ENCODE results near the gene C2CD4C. TPM values are rescaled to one million over a fixed set of nuclear protein-coding genes. Genes with fewer than 3 reads are reported as not detected.
"Not testable (repeated sequence)": the region's sequence is repeated elsewhere in the genome, so short reads cannot be mapped to it uniquely, and the experiment has no call there.

C2CD4C gene
- total RNA-seq, 1 experiment from 2014 or later = 0.29 TPM

GRCh38 chr19:428149-428548 lies 19.2 kb upstream of the C2CD4C start:
- Histone ChIP-seq H3K4me1 (ENCODE audit: insufficient read depth, low read length) (no peaks in the 10 kb centered on the region), H3K27ac (ENCODE audit: low read length) (no peak overlapping the region), H4K20me1 (ENCODE audit: low read length) (no peaks in the 10 kb centered on the region), H3K4me3 (ENCODE audit: low read length) (no peak overlapping the region), H3K9me3 (ENCODE audit: low read length) (no peaks in the 10 kb centered on the region), H3K4me2 (ENCODE audit: low read length) (no peak overlapping the region), H3K36me3 (ENCODE audit: low read depth, low read length) (no peaks in the 10 kb centered on the region), H3K9ac (ENCODE audit: low read length) (no peak overlapping the region), H3F3A (ENCODE audit: low read length, unreplicated experiment) (no peaks in the 10 kb centered on the region), H2AFZ (ENCODE audit: low read length) (no peak overlapping the region), H3K9me2 (replicated peaks; ENCODE audit: low read length) (no peaks in the 10 kb centered on the region), H3K27me3 (ENCODE audit: low read length) (no peaks in the 10 kb centered on the region), H3K79me2 (ENCODE audit: low read length) (no peaks in the 10 kb centered on the region)
- no peak for ATAC-seq
- BruUV-seq (replicated peaks) = no TSS peak
- intact Hi-C loops (cut with micrococcal nuclease) = no loop called here
- CTCF ChIA-PET = no interaction called here
- POLR2A ChIA-PET (ENCODE audit: unreplicated experiment) = no interaction called here
- DNase-seq = no peak
- TF ChIP-seq, protein P1, sequence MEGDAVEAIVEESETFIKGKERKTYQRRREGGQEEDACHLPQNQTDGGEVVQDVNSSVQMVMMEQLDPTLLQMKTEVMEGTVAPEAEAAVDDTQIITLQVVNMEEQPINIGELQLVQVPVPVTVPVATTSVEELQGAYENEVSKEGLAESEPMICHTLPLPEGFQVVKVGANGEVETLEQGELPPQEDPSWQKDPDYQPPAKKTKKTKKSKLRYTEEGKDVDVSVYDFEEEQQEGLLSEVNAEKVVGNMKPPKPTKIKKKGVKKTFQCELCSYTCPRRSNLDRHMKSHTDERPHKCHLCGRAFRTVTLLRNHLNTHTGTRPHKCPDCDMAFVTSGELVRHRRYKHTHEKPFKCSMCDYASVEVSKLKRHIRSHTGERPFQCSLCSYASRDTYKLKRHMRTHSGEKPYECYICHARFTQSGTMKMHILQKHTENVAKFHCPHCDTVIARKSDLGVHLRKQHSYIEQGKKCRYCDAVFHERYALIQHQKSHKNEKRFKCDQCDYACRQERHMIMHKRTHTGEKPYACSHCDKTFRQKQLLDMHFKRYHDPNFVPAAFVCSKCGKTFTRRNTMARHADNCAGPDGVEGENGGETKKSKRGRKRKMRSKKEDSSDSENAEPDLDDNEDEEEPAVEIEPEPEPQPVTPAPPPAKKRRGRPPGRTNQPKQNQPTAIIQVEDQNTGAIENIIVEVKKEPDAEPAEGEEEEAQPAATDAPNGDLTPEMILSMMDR (conservative IDR thresholded peaks at IDR 0.05; ENCODE audit: low read depth, low read length) = no peak
- TF ChIP-seq EZH2 (IDR thresholded peaks at IDR 0.05; ENCODE audit: low read length, unreplicated experiment) = no peak
- TF ChIP-seq EZH2phosphoT487 (IDR thresholded peaks at IDR 0.05; ENCODE audit: borderline replicate concordance, low read length) = no peak

- POLR2A ChIA-PET (ENCODE audit: unreplicated experiment); H3K9me2 ChIP-seq (replicated peaks; ENCODE audit: low read length); ATAC-seq: not testable (repeated sequence)
These were observed 18.7 kb upstream of the C2CD4C start for GRCh38 chr19:427675-428074.

DNA sequence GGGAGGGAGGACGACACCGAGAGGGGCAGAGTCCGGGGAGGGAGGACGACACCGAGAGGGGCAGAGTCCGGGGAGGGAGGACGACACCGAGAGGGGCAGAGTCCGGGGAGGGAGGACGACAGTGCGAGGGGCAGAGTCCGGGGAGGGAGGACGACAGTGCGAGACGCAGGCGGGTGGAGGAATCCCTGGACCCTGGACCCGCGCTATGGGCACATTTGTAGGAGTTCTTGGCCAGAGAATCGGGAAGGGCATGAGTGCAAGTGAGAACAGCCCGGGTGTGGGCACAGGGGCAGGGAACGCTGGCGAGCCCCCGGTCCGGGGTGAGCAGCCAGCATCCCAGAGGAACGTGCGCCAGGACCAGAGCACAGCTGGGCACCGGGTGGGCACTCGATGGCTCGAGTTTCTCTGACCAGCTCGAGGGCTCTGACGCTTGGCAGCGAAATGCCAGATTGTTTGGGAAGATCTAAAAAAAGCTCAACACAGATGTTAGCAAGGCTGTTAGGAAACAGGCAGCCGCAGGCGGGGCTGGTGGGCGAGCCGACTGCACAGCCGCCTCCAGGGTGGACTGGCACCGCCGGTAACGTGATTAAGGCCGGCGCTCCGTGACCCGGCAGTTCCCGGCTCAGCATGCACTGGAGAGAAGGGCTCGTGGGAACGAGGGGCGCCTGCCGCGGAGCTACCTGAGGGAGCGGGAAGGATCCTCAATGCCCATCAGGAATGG lies 17.9 kb upstream of the C2CD4C start:
- H3F3A ChIP-seq (ENCODE audit: low read length, unreplicated experiment) = no peaks in the 10 kb centered on the region
- H2AFZ ChIP-seq (ENCODE audit: low read length) = no peak overlapping the region
- ChIA-PET CTCF (no interaction called here), POLR2A (ENCODE audit: unreplicated experiment) (no interaction called here)
- no peaks in the 10 kb centered on the region for H3K9me3 ChIP-seq (ENCODE audit: low read length)
- no TSS peak for BruUV-seq (replicated peaks)
- no peak overlapping the region for H3K9ac ChIP-seq (ENCODE audit: low read length)
- H3K9me2 ChIP-seq (replicated peaks; ENCODE audit: low read length) = no peaks in the 10 kb centered on the region
- TF ChIP-seq EZH2phosphoT487 (IDR thresholded peaks at IDR 0.05; ENCODE audit: borderline replicate concordance, low read length) = no peak
- no peak for TF ChIP-seq EZH2 (IDR thresholded peaks at IDR 0.05; ENCODE audit: low read length, unreplicated experiment)
- TF ChIP-seq, protein P1 (conservative IDR thresholded peaks at IDR 0.05; ENCODE audit: low read depth, low read length) = no peak
- no peaks in the 10 kb centered on the region for H3K4me1 ChIP-seq (ENCODE audit: insufficient read depth, low read length)
- no peaks in the 10 kb centered on the region for H3K27me3 ChIP-seq (ENCODE audit: low read length)
- H4K20me1 ChIP-seq (ENCODE audit: low read length) = no peaks in the 10 kb centered on the region
- ATAC-seq (no peak), DNase-seq (no peak)
- no peak overlapping the region for H3K27ac ChIP-seq (ENCODE audit: low read length)
- H3K79me2 ChIP-seq (ENCODE audit: low read length) = no peaks in the 10 kb centered on the region
- no peak overlapping the region for H3K4me2 ChIP-seq (ENCODE audit: low read length)
- no peak overlapping the region for H3K4me3 ChIP-seq (ENCODE audit: low read length)
- no peaks in the 10 kb centered on the region for H3K36me3 ChIP-seq (ENCODE audit: low read depth, low read length)
- intact Hi-C loops (cut with micrococcal nuclease) = no loop called here

More at GRCh38 chr19:427675-428074, 18.7 kb upstream of the C2CD4C start:
- BruUV-seq (replicated peaks); H3K27me3 ChIP-seq (ENCODE audit: low read length); intact Hi-C loops (cut with micrococcal nuclease); H3K36me3 ChIP-seq (ENCODE audit: low read depth, low read length); H4K20me1 ChIP-seq (ENCODE audit: low read length); CTCF ChIA-PET; H3K9me3 ChIP-seq (ENCODE audit: low read length); H3F3A ChIP-seq (ENCODE audit: low read length, unreplicated experiment); H3K4me2 ChIP-seq (ENCODE audit: low read length); H3K9ac ChIP-seq (ENCODE audit: low read length); H3K27ac ChIP-seq (ENCODE audit: low read length); H3K4me1 ChIP-seq (ENCODE audit: insufficient read depth, low read length); DNase-seq; H3K4me3 ChIP-seq (ENCODE audit: low read length); H3K79me2 ChIP-seq (ENCODE audit: low read length); H2AFZ ChIP-seq (ENCODE audit: low read length): not testable (repeated sequence)
